B cell (primary cell): ENCODE data around the gene TNXB. TPM values are rescaled to one million over a fixed set of nuclear protein-coding genes. Genes with fewer than 3 reads are reported as not detected.

Experiments
- ATAC-seq: fragments of 200-7000 bp; cut with Tn5 transposase; one replicate; pipeline ENCODE4 v1.10.0; 2021; ENCODE audit warnings: low read depth, mild to moderate bottlenecking, moderate number of reproducible peaks, moderate library complexity
- CTCF ChIA-PET: fragments of 350-600 bp; sonication (Branson Sonifier 250); formaldehyde crosslinking; loops from one replicate; lab custom pipeline; 2021; ENCODE audit warnings: antibody characterized with exemption, inconsistent platforms; lab: Charles Lee
- POLR2A ChIA-PET: fragments of 350-600 bp; sonication (Branson Sonifier 250); formaldehyde crosslinking; loops from one replicate; lab custom pipeline; 2021; ENCODE audit warnings: antibody characterized with exemption; lab: Charles Lee
- DNase-seq: peaks from one replicate; pipeline ENCODE4 v3.0.0; 2013
- H2AFZ ChIP-seq: 2 replicates; pipeline ENCODE4 v1.6.1; 2012; ENCODE audit warnings: mild to moderate bottlenecking, low read depth, low read length; ENCODE audit not compliant: insufficient read depth, poor library complexity, severe bottlenecking
- H3K27ac ChIP-seq, 2 donors: 1 replicate in 1 of 2; 2 replicates in 1 of 2; pipeline ENCODE4 v1.5.1; 2012 to 2013; ENCODE audit warnings: low read length in 2 of 2, mild to moderate bottlenecking in 2 of 2, moderate library complexity in 1 of 2
- H3K27me3 ChIP-seq, 4 experiments: fragments of 200-600 bp in 1 of 4; sonication (generic) in 1 of 4; replicated peaks in 1 of 4; 1 replicate in 2 of 4; 2 replicates in 2 of 4; pipeline versions ENCODE4 v1.6.1 to v1.7.0; 2013 to 2016; ENCODE audit warnings: low read length in 3 of 4, mild to moderate bottlenecking in 2 of 4, mixed read lengths in 1 of 4, moderate library complexity in 1 of 4; ENCODE audit not compliant: insufficient read depth in 4 of 4, control insufficient read depth in 3 of 4; ENCODE audit errors: control extremely low read depth in 1 of 4
- H3K36me3 ChIP-seq, 2 experiments: replicated peaks in 1 of 2; 1 replicate in 1 of 2; 2 replicates in 1 of 2; pipeline versions ENCODE4 v1.6.1 to v1.7.1; 2013; ENCODE audit warnings: low read length in 1 of 2; ENCODE audit not compliant: insufficient read depth in 2 of 2, control insufficient read depth in 1 of 2; ENCODE audit errors: control extremely low read depth in 1 of 2, extremely low read depth in 1 of 2
- H3K4me1 ChIP-seq, 2 donors: fragments of 200-600 bp in 1 of 2; sonication (generic) in 1 of 2; 1 replicate in 1 of 2; 2 replicates in 1 of 2; pipeline versions ENCODE4 v1.5.1 to v1.6.1; 2013 to 2017; ENCODE audit warnings: low read length in 2 of 2; ENCODE audit not compliant: control insufficient read depth in 2 of 2, insufficient read depth in 2 of 2
- H3K4me2 ChIP-seq: replicated peaks from 2 replicates; pipeline ENCODE3; 2012; ENCODE audit warnings: mild to moderate bottlenecking, low read depth, low read length; ENCODE audit not compliant: poor library complexity, severe bottlenecking
- H3K4me3 ChIP-seq, 5 experiments: fragments of 200-600 bp in 1 of 5; sonication (generic) in 1 of 5; 1 replicate in 3 of 5; 2 replicates in 2 of 5; pipeline versions ENCODE4 v1.5.1 to v1.7.0; 2011 to 2016; ENCODE audit warnings: low read length in 4 of 5, mild to moderate bottlenecking in 4 of 5, low read depth in 2 of 5, control low read depth in 1 of 5, moderate library complexity in 1 of 5; ENCODE audit not compliant: insufficient read depth in 1 of 5; ENCODE audit errors: control extremely low read depth in 1 of 5, extremely low read depth in 1 of 5
- H3K79me2 ChIP-seq: fragments of 200-600 bp; sonication (generic); one replicate; pipeline ENCODE4 v1.6.0; 2016; ENCODE audit warnings: low read length; ENCODE audit not compliant: control insufficient read depth, insufficient read depth
- H3K9ac ChIP-seq: fragments of 200-600 bp; sonication (generic); 2 replicates; pipeline ENCODE4 v1.6.1; 2017; ENCODE audit warnings: mild to moderate bottlenecking, low read length, moderate library complexity
- H3K9me3 ChIP-seq, 3 donors: one replicate each; pipeline versions ENCODE4 v1.6.1 to v1.7.1; 2013; ENCODE audit warnings: low read length in 2 of 3; ENCODE audit not compliant: control insufficient read depth in 2 of 3, insufficient read depth in 1 of 3; ENCODE audit errors: control extremely low read depth in 1 of 3
- H4K20me1 ChIP-seq: 2 replicates; pipeline ENCODE4 v1.6.0; 2012; ENCODE audit warnings: mild to moderate bottlenecking, low read length; ENCODE audit not compliant: insufficient read depth, control insufficient read depth, poor library complexity, severe bottlenecking
- H3K27ac Mint-ChIP-seq: one replicate; pipeline ENCODE4 v1.8.0; 2021; ENCODE audit warnings: mixed read lengths
- H3K27me3 Mint-ChIP-seq: one replicate; pipeline ENCODE4 v1.8.0; 2021; ENCODE audit warnings: mixed read lengths
- H3K4me1 Mint-ChIP-seq: one replicate; pipeline ENCODE4 v1.8.0; 2021; ENCODE audit warnings: mixed read lengths
- H3K4me3 Mint-ChIP-seq: one replicate; pipeline ENCODE4 v1.8.0; 2021; ENCODE audit warnings: mixed read lengths
- H3K9me3 Mint-ChIP-seq: one replicate; pipeline ENCODE4 v1.8.0; 2022; ENCODE audit warnings: mixed read lengths; ENCODE audit not compliant: insufficient read depth
- EZH2 ChIP-seq: IDR thresholded peaks from 2 replicates; pipeline ENCODE4 v1.6.1; 2012; ENCODE audit warnings: borderline replicate concordance, low read depth, mild to moderate bottlenecking, moderate library complexity, low read length; ENCODE audit not compliant: insufficient read depth, poor library complexity, severe bottlenecking
- WGBS: methylation state at CpG from one replicate; pipeline ENCODE4 v1.1.5; 2013; ENCODE audit warnings: missing lambda C conversion rate; ENCODE audit not compliant: insufficient coverage; 5-methylcytosine and 5-hydroxymethylcytosine counted together
- intact Hi-C: fragments of 100-400 bp; cut with micrococcal nuclease; formaldehyde crosslinking; loops from one replicate; pipeline ENCODE4 v1.10.0; 2022
- polyA plus RNA-seq: library from polyadenylated mRNA; depleted of rRNA; stranded (reverse); fragments of >200 nt; gene quantifications from 2 replicates; pipeline ENCODE4 v1.2.3, GENCODE V29; 2012
- total RNA-seq, 2 donors: library from RNA; stranded (reverse); fragments of 120-200 nt in 1 of 2; gene quantifications; 1 replicate in 1 of 2; 2 replicates in 1 of 2; pipeline versions ENCODE4 v1.2.3 to v1.2.4, GENCODE V29; 2013 to 2022
- TF ChIP-seq, protein P1 (sequence below): fragments of 200-600 bp; IDR thresholded peaks from one replicate; pipeline ENCODE4 v1.8.0; 2022; ENCODE audit warnings: antibody characterized with exemption, mild to moderate bottlenecking

Gene TNXB
- total and polyA plus RNA-seq, 2 donors (not counting 1 experiment from before 2014, with no cell fraction given), result 1.4 to 19.0 TPM

DNA sequence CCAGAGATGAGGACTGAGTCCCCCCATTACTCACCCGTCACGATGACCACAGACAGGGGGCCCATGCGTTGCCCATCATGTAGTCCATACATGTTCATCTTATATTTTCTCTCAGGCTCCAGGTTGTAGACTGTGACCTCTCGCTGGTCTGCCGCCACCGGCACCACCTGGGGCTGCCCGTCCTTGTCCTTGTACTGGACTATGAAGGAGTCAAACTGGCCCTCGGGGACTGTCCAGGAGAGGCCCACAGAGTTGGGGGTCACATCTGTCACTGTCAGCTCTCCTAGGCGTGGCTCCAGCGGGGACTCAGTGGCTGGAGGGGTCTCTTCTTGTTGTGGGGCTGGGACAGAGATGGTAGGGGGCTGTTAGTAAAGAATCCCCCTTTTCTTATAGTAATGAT lies 35.5 kb downstream of the TNXB start:
- 90% methylated on average over 6 of the region's 10 CpGs for WGBS
- ChIA-PET CTCF (no interaction called here), POLR2A (no interaction called here)
- H4K20me1 ChIP-seq, result no peaks in the 10 kb centered on the region
- H3K4me1 ChIP-seq, result no peaks in the 10 kb centered on the region
- no peak overlapping the region for H3K27ac ChIP-seq
- no peak overlapping the region for H2AFZ ChIP-seq
- no peaks in the 10 kb centered on the region for H3K9me3 ChIP-seq
- no peak overlapping the region for H3K4me2 ChIP-seq
- H3K9me3 Mint-ChIP-seq, result no peaks in the 10 kb centered on the region
- H3K79me2 ChIP-seq, result no peaks in the 10 kb centered on the region
- H3K36me3 ChIP-seq, result no peaks in the 10 kb centered on the region
- no peak overlapping the region for H3K27ac Mint-ChIP-seq
- TF ChIP-seq, protein P1, sequence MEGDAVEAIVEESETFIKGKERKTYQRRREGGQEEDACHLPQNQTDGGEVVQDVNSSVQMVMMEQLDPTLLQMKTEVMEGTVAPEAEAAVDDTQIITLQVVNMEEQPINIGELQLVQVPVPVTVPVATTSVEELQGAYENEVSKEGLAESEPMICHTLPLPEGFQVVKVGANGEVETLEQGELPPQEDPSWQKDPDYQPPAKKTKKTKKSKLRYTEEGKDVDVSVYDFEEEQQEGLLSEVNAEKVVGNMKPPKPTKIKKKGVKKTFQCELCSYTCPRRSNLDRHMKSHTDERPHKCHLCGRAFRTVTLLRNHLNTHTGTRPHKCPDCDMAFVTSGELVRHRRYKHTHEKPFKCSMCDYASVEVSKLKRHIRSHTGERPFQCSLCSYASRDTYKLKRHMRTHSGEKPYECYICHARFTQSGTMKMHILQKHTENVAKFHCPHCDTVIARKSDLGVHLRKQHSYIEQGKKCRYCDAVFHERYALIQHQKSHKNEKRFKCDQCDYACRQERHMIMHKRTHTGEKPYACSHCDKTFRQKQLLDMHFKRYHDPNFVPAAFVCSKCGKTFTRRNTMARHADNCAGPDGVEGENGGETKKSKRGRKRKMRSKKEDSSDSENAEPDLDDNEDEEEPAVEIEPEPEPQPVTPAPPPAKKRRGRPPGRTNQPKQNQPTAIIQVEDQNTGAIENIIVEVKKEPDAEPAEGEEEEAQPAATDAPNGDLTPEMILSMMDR, result no peak
- no peak for TF ChIP-seq EZH2
- no peaks in the 10 kb centered on the region for H3K4me1 Mint-ChIP-seq
- no peaks in the 10 kb centered on the region for H3K27me3 ChIP-seq
- H3K27me3 Mint-ChIP-seq, result peaks cover 23% of the 10 kb centered on the region
- intact Hi-C loops, result no loop called here
- H3K4me3 Mint-ChIP-seq, result no peak overlapping the region
- ATAC-seq (no peak), DNase-seq (no peak)
- no peak overlapping the region for H3K4me3 ChIP-seq
- no peak overlapping the region for H3K9ac ChIP-seq

DNA sequence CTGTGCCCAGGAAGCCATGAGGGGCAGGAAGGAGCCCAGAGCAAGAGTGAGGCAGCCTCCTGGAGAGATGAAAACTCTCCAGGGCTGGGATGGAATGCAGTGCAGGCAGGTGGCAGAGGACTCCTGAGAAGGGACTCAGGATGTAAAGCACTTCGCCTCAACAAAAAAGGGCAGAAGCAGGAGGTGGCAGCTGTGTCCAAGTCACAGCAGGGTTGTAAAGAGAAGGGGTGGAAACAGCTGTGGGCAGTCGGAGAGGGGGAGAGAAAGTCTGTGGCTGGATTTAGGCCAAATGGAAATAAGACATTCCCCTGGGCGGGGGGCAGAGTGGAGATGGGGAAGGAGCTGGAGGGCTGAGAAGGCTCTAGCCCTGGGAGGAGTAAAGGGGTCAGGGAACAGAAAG lies 36.0 kb downstream of the TNXB start:
- H3K36me3 ChIP-seq, result no peaks in the 10 kb centered on the region
- CTCF ChIA-PET, result no interaction called here
- TF ChIP-seq EZH2, result no peak
- TF ChIP-seq, protein P1, result no peak
- POLR2A ChIA-PET, result no interaction called here
- no peaks in the 10 kb centered on the region for H3K79me2 ChIP-seq
- H3K4me1 ChIP-seq, result no peaks in the 10 kb centered on the region
- no peak for ATAC-seq
- Mint-ChIP-seq H3K4me3 (no peak overlapping the region), H3K9me3 (no peaks in the 10 kb centered on the region), H3K4me1 (no peaks in the 10 kb centered on the region), H3K27ac (no peak overlapping the region), H3K27me3 (peaks cover 23% of the 10 kb centered on the region)
- H3K27me3 ChIP-seq, result no peaks in the 10 kb centered on the region
- H3K9me3 ChIP-seq, result no peaks in the 10 kb centered on the region
- H2AFZ ChIP-seq, result no peak overlapping the region
- H3K4me2 ChIP-seq, result no peak overlapping the region
- no peaks in the 10 kb centered on the region for H4K20me1 ChIP-seq
- no peak overlapping the region for H3K27ac ChIP-seq
- WGBS, result 82% methylated on average over 3 of the region's 3 CpGs
- H3K9ac ChIP-seq, result no peak overlapping the region
- intact Hi-C loops, result no loop called here
- no peak overlapping the region for H3K4me3 ChIP-seq
- no peak for DNase-seq
